ENCODE results near the gene ELF3. TPM values are rescaled to one million over a fixed set of nuclear protein-coding genes. Genes with fewer than 3 reads are reported as not detected.

The ELF3 gene
- total RNA-seq, 1 experiment from 2014 or later = 8.9 TPM

Other genes with a start within 250 kb of the ELF3 start
- 41.4 and 44.7 TPM in 2 replicates for gene IPO9, start 181.4 kb upstream of the ELF3 start, total RNA-seq (2014; rRNA removed; shearing (Covaris generic))
- 49.5 and 53.5 TPM in 2 replicates for gene SHISA4, start 121.7 kb upstream of the ELF3 start, total RNA-seq (2014; rRNA removed; shearing (Covaris generic))
- gene LMOD1, start 64.0 kb upstream of the ELF3 start, total RNA-seq (2014; rRNA removed; shearing (Covaris generic)) = not detected in 2 replicates
- gene TIMM17A, start 55.1 kb upstream of the ELF3 start, total RNA-seq (2014; rRNA removed; shearing (Covaris generic)) = 221 and 246 TPM in 2 replicates
- gene RNPEP, start 27.9 kb upstream of the ELF3 start, total RNA-seq (2014; rRNA removed; shearing (Covaris generic)) = 112 and 125 TPM in 2 replicates
- 0.03 and 0.60 TPM in 2 replicates for gene GPR37L1, start 112.3 kb downstream of the ELF3 start, total RNA-seq (2014; rRNA removed; shearing (Covaris generic))
- 42.6 and 57.9 TPM in 2 replicates for gene ARL8A, start 134.2 kb downstream of the ELF3 start, total RNA-seq (2014; rRNA removed; shearing (Covaris generic))
- gene PTPN7, start 150.0 kb downstream of the ELF3 start, total RNA-seq (2014; rRNA removed; shearing (Covaris generic)) = not detected in 2 replicates
- not detected in 2 replicates for gene LGR6, start 183.2 kb downstream of the ELF3 start, total RNA-seq (2014; rRNA removed; shearing (Covaris generic))